GM12865 (cell line): ENCODE measurements around the gene INPP5K.
A peak's percentile ranks its signal among the peaks of the same experiment; 100 is the strongest.
"Not testable (repeated sequence)": the region's sequence is repeated elsewhere in the genome, so short reads cannot be mapped to it uniquely, and the experiment has no call there.

Experiments used
- DNase-seq: peaks from one replicate; pipeline ENCODE4 v3.0.0; 2010; ENCODE audit warnings: low read depth
- H3K4me3 ChIP-seq: 2 replicates; pipeline ENCODE4 v1.5.1; 2011; ENCODE audit warnings: mild to moderate bottlenecking, low read depth, low read length, control low read depth
- TF ChIP-seq, protein P1 (sequence below): IDR thresholded peaks from 2 replicates; pipeline ENCODE4 v1.5.1; 2011; ENCODE audit warnings: low read length, control low read depth, low read depth, inconsistent platforms; ENCODE audit not compliant: insufficient read depth; ENCODE audit errors: missing control alignments

Gene INPP5K

DNA sequence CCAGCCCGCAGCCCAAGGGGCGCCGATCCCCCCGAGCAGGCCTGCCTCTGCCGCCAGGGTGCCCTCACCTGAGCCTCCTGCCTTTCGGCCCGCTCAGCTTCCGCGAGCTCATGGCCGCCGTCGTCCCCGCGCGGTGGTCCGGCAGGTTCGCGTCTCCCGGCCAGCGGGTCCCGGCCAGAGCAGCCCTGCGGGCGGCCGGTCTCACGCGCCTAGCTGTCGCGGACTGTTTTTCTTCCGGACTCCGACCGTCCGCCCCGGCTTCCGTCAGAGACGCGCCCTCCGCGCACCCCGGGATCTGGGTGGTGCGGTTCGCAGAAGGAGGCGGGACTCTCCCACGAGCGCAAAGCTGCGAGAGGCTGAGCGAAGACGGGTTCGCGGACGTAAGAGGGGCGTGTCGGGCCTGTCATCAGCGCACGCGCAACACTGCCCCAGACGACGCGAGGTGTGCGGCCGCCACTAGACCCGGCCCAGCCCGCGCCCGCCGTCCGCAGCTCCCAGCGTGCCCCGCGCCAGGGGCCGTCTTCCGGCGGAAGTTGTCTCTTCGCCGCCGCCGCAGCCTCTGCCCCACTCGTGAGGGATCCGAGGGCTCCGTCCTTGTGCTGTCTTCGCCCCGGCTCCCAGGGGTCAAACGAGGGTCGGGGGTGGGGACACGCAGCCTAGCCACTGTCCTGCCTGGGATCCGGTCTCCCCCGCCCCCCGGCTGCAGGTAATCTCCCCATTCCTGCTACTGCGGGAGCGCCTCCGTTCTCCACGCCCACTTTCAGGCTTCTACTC lies at the start of gene INPP5K:
TSS of gene INPP5K (minus strand) at position 225 of the 774 bp plus-strand sequence. CDS start at position 112, 113 bp downstream.
- TF ChIP-seq, protein P1, sequence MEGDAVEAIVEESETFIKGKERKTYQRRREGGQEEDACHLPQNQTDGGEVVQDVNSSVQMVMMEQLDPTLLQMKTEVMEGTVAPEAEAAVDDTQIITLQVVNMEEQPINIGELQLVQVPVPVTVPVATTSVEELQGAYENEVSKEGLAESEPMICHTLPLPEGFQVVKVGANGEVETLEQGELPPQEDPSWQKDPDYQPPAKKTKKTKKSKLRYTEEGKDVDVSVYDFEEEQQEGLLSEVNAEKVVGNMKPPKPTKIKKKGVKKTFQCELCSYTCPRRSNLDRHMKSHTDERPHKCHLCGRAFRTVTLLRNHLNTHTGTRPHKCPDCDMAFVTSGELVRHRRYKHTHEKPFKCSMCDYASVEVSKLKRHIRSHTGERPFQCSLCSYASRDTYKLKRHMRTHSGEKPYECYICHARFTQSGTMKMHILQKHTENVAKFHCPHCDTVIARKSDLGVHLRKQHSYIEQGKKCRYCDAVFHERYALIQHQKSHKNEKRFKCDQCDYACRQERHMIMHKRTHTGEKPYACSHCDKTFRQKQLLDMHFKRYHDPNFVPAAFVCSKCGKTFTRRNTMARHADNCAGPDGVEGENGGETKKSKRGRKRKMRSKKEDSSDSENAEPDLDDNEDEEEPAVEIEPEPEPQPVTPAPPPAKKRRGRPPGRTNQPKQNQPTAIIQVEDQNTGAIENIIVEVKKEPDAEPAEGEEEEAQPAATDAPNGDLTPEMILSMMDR, result no peak

DNA sequence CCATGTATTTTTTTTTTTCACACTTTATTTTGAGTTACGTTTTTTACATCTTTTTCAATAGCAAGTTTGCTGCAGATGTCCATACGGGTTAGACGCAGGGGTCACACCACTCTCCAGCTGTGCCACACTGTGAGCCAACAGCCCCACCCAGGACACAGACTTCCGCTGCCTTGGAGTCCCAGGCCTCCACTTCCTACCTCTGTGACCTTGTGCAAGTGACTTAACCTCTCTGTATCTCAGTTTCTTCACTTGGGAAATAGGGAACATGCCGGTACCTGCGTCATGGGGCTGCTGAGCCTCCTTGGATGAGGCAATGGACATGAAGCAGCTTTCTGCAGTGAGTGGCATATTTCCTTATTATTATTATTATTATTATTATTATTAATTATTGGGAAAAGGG lies 49.5 kb upstream of the INPP5K start:
- H3K4me3 ChIP-seq, result peak overlapping the region; percentile 65
- TF ChIP-seq, protein P1, result no peak
- peak; percentile 43 for DNase-seq

More for the DNA sequence above, at the start of gene INPP5K:
- peak within 1 kb of the TSS; percentile 94 for H3K4me3 ChIP-seq
- peak; percentile 99 for DNase-seq

DNA sequence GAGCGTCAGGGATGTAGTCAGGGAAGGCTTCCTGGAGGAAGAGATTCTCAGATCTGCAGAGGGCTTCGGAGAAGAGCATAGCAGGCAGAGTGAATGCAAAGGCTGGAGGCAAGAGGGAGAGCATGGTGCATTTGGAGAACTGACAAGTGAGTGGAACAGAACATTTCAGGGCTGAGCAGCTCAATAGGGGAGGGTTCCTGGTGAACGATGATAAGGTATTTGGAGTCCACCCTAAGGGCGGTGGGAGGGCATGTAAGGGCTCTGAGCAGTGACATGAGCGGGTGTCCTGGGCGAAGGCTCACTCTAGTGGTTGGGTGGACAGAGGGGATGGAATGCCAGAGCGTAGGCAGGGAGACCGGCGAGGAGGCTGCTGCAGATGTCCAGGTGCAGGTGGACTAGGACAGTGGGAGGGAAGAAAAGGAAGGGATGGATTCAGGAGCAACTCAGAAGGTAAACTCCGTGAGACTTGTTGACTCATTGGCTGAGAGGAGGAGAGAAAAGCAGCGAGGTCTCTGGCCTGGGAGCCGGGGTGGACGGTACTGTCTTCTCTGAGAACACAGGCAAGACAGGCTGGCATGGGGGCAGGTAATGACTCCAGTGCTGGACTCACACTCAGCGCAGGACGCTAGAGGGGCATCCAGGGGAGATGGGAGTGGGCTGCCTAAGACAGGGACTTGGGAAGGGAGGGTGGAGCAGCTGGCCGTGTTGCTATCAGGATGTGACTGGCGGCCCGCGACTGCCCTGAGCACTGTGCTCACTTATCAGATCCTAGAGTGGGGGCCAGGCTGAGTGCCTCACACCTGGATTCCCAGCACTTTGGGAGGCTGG lies 47.6 kb upstream of the INPP5K start:
- no peak overlapping the region for H3K4me3 ChIP-seq
- DNase-seq, result no peak
- TF ChIP-seq, protein P1, result no peak

DNA sequence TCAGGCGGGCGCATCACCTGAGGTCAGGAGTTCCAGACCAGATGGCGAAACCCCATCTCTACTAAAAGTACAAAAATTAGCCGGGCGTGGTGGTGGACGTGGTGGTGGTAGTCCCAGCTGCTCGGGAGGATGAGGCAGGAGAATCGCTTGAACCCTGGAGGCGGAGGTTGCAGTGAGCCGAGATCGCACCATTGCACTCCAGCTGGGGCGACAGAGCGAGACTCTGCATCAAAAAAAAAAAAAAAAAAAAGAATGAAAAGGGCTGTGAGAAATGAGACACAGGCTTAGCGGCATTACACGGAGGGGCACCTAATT lies 47.0 kb upstream of the INPP5K start:
- DNase-seq, H3K4me3 ChIP-seq: not testable (repeated sequence)

DNA sequence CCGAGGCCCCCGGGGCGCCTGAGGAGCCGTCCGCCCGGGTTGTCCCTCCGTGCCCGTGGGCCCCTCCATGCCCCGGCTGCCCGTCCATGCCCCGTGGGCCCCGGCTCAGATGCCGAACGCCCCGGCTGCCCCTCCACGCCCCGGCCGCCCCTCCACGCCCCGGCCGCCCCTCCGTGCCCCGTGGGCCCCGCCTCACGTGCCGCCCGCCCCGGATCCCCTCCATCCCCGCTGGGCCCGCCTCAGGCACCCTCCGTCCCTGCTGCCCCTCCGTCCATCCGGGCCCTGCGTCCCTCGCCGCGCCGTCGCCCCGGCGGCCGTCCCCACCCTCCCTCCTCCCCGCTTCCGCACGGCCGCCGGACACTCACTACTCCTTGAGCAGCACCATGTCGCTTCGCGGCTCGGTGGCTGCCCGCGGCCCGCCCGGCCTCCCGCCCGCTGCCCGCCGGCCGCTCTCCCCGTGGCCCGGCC lies 45.8 kb upstream of the INPP5K start:
- H3K4me3 ChIP-seq, result peak overlapping the region; percentile 78
- TF ChIP-seq, protein P1, result no peak
- no peak for DNase-seq

DNA sequence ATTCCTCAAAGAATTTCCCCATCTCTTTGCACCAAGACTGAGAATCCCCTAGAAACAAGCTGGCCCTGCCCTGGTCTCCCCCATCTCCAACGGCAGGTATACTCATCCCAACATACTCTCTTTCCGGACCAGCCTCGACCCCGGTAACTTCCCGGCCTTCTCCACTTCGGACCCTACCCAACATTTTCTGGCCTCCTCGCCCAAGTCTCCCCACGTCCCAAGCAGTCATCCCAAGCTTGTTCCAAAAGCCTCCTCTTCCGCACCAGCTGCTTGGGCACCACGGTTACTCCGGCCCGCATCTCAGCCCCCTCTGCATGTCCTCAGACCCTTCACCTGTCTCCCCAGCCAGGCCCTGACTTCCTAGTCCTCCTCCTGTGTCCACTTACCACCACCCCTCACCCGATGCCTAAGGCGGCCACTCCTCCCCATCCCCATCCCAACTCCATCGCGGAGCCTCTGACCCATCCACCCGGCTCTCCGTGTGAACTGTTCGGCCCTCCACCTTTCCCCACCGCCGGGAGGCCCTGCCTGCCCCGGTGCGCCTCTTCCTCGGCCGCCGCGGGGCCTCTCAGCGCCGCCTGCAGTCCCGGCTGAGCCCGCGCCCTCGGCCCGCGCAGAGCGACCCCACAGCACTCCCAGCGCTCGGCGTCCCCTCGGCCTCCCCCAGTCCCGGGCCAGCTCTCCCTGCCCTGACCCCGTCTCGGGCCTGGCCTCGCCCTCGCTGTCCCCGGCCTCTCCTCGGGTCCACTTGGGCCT lies 45.2 kb upstream of the INPP5K start:
- peak overlapping the region; percentile 78 for H3K4me3 ChIP-seq
- DNase-seq, result peak; percentile 48
- TF ChIP-seq, protein P1, result peak; percentile 26
